SW480 (cell line): ENCODE results near the gene SPATA31E1.

Experiments used
- DNase-seq: peaks from one replicate; pipeline ENCODE4 v3.0.0-alpha.2; 2016; ENCODE audit warnings: low spot score

SPATA31E1 gene

DNA sequence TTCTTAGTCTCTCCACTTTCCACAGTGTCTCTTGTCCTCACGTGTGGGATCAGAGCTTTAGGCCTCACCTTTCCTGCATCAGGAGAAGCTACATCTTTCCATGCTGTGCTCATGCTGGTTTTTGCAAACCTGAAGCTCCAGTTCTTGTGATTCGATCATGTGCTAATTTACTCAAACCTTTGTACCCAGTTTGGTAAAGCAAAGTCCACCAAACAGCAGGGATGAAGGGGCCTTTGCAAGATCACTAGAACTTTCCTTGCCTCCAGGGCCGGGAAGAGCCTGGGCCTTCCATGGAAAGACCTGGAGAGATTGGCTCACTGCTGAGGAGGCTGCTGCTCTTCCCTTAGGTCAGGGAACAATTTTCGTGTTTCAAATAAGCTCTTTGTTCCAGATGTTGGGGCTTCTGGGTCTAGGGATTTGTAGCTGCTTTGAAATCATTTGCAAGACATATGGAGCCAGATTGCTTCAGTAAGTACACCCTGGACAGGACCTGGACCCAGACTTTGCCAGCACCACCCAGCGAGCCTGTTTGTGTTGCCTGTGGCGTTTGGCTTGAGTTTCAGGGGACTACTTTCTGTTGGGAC is 18.7 kb upstream of the SPATA31E1 start:
- no peak for DNase-seq

DNA sequence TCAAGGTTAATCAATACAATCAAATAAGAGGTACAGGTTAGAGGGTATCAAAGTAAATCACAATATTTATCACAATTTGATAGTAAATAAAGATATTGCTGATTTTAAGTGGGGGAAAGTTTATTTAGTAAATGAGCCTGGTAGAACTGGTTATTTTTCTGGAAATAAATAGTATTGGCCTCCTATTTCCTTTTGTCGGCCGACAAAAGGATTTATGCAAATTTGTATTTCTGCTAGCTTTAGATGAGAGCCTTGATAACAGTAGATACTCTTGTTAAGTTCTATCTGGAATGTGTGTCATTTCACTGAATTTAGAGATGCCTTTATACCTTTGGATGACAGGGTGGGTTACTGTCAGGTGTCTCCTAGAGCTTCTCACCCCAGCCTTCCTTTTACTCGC is 17.8 kb upstream of the SPATA31E1 start:
- DNase-seq = no peak

DNA sequence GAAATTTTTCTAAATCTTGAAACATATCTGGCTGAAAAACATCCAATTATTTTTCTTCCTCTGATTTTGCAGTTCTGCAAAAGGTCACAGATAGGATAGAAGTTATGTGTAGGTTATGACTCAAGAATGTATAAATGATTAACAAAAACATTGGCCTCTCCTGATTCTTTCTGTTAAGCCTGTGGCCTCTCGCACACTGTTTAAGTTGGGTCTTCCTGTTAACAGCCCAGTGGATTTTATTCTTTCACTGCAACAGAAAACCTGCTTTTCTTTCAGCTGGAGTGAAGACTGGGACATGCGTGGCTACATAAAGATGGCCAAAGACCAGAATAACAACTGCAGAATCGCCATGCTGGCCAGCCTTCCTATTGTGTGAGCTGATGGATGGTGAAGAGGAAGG is 17.1 kb upstream of the SPATA31E1 start:
- no peak for DNase-seq

DNA sequence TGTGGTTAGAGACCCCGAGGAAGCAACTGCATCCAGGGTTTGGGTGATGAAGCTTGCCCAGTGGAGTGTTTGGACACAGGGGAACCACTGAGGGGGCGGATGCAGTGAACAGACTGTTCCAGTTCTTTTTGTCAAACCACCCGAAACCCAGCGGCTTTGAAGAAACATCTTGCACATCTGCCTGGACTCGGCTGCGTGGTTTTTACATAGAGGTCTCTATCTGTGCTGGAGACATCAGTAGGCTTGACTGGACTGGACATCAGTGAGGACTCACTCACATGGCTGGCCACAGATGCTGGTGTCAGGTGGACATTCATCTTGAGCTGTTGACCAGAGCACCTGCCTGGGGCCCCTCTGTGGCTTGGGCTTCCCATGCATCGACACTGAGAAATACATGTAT is 15.3 kb upstream of the SPATA31E1 start:
- DNase-seq = no peak

DNA sequence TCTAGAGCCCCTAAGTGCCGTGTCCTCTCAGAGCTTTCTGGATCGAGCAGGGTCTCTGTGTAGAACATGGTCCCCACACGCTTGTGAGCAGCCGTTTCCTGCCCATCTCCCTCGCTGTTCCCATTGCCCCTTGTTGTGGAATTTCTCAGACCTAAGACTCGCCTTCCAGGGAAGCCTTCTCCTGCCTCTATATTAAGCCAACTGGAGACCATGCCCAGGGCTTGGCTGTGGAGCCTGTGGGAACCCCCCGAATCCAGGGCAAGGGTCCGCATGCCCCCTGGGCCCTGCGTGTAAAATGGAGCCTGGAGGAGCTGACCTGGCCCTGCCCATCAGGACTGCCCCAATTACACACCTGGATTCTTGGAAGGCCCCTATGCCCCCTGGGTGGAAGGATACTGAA is 14.5 kb upstream of the SPATA31E1 start:
- no peak for DNase-seq

DNA sequence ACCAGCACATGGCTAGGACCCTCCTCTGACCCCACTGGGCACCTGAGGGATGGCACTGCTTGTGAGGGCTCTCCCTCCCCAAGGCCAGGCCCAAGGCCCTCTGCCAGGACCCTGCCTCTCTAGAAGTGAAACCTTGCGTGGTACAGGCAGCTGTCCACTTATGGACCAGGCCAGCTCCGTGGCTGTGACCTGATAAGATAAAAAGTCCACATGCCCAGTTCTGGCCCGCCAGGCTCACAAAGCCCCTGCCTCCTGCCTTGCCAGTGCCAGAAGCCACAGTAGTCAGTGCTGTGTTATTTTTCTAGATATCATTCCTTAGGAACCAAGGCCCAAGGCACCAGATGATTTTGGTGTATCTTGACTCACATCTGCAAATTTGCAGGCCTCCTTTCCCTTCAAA is 14.0 kb upstream of the SPATA31E1 start:
- no peak for DNase-seq

DNA sequence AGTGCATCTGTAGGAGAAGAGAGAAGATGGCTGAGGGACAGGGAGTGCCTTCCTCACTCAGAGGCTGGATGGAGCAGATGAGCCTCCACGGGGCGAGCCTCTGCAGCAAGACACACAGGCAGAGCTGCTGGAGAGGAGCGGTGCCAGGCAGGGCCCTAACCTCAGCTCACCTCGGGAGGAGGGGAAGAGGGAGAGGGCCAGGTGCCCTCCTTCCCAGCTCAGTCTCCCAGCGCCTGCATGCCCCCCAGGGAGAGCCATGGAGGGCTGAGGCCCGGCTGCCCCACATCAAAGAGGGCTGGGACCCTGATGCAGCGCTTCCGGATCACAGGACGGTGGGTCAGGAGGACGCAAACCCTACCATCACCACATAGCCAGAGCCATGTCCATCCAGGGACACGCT is 13.6 kb upstream of the SPATA31E1 start:
- DNase-seq = no peak

DNA sequence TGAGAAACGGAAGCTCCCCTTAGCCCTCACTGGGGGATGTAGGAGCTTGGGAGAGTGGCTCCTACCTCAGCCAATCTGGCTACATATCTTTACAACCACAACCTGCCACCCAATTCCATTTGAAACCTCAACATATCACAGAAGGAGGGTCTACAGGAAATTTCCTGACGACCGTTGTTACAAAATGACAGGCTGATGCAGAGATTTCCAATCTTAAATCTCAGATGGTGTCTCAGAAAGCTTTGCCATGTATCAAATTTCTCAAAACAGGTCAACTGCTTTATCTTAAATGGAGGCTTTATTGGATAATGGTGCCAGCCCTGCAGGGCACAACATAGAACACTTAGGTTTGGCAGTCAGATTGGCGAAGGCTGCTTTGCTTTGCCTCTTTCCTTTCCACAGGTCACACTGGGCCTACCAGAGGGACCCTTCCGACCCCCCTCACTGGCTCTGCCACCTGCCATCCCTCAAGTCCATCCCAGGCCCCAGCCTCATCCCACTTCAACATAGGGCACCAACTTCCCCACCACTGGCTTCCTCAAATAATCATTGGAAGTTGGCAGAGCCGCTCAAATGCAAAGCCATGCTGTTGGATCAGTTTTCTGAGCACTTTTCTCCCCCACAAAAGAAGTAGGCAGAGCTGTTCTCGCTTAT is 11.1 kb upstream of the SPATA31E1 start:
- no peak for DNase-seq

DNA sequence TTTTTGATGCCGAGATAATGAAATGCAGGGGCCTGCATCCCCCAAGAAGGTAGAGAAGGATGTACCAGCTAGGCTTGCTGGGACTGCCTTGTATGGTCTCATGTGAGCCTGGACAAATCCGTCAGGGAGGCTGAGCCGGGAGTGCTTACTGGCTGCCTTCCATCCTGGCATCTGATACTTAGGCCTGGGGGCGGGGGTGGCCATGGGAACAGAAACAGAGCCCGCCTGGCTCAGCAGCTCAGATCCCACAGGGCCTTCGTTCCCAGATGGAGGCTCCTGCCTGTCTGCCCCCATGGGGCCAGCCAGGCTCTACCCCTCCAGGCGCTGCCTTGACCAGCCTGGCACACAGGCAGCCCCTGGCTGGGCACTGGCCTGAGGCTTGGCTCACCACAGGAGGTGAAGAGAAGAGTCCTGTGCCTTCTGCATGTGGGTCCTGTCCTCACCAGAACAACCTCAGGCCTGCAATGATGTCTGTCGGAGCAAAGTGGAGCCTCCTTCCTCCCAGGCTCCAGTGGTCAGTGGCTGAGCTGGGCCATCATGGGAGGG is 10.5 kb upstream of the SPATA31E1 start:
- no peak for DNase-seq

DNA sequence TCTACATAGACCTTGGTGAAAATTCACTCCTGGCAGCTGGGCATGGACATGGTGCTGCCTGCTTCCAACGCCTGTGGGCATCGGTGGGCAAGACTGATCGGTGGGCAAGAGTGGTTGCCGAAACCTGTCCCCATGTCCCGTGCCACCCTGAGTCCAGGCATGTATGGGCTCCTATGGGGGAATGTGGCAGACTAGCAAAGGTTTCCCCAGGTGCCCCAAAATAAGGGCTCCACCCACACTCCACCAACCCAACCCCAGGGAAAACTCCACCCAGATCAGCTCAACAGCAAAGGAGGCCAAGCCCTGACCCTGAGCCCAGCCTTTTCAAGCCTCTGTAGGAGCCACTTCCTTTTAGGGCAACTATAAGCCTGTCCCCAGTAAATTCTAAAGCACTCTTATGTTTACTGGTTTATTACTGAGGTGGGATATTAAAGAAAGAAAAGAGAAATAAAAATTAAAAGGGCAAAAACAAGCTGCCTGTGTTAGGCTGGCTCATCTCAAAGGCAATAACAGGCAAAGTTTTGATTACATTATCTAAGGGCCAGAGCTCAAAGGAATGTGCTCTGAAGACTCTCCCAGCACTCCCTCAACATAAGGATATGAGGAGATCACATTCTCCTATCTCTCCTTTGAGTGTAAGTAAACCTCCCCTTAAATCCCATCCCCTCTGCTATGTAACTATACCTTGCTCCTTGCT is 8.9 kb upstream of the SPATA31E1 start:
- DNase-seq = no peak

DNA sequence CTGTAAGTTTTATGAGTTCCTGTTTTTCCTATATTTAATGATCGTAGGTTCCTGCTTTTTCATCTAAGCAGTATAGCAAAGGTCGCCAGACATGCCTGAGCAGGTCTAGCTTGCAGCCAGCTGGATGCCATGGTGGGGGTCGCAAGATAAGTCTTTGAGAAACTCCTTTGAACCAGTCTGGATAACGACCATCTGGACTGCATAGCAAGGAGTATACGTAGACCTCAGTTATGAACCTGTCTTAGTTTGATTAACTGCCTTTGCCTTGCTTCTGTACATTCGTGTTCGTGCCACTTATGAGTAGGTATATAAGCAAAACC is 8.4 kb upstream of the SPATA31E1 start:
- no peak for DNase-seq

DNA sequence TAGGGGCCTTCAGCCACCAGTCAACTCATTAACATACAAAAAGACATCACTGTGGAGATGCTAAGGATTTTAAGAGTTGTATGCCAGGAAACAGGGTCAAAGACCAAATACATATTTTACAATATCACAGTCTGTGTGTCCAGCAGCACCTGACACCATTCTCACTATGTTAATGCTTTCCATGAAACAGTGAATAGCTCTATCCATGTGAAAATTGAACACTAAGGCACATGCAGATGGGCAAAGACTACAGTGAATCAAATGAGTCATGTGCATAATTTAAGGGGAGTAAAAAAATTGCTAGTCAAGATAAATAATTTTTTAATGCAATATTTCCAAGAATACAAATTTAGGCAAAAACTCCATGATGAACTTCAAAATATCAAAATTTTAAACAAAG is 7.6 kb upstream of the SPATA31E1 start:
- DNase-seq = no peak

DNA sequence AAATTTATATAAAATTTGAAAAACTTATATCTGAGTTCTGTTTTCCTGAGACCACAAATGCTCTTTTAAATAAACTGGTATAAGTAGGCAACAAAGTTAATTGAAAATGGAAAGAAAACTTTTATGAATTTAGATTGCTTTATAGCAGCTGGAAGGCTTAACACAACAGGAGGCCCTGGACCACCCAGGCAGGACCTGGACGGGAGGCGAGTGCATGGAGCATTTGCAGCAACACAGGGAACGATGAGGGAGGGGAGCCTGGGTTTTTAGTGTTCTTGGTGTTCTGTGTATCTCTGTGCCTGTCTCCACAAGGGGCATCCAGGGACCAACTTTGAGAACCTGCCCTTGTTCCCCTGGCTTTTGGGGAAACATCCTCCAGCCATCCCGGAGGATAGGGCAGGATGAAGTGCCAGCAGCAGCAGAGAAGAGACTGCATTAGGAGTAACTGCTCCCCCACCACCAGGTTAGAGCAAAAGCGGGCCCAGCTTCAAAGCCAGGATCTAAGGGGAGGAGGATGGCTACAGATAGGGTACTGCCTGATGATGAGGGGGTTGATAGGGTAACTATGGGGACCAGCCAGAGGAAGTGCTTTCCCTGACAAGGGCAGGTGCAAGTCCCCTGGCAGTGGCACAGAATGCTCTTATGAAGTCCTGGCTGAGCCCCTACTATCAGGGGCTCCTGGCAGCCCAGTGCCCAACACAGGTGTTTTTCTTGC is 6.7 kb upstream of the SPATA31E1 start:
- no peak for DNase-seq

DNA sequence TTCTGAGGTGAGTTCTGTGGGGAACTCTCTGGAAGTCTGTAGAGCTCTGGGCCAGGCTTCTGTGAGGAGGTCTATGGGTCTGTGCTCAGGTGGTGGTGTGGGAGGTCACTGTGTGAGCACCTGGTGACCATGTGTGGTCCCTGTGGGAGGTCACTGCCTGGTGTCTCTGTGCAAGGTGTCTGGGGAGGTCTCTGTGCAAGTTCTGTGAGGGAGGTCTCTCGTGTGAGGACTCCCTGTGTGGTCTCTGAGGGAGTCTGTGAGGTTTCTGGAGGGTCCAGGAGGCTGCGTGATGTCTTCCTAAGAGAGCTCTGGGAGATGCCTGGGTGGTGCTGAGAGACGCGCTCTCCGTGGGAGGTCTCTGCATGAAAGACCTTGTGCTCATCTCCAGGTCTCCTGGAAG is 6.0 kb upstream of the SPATA31E1 start:
- no peak for DNase-seq

DNA sequence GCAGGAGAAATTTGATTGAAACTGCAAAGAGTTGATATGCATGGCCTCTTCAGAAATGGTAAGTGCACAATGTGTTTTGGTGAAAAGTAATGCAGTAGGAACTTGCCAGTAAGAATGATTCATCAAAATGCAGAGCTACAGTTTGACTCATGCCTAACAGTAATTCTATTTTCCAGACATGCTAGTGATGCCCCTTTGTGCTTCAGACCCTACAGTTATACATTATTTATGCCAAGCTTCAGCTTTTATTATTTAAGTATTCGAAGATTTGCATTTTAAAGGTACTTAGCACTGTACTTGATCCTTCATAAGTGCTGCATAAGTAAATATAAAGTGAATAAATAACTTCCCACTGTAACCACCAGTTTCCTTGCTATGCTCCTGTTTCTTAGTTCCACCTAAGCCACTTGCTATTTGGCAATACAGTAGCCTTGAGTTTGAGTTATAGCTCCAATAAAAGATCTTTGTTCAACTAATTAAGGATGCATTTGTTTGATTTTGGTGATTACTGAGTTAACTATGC is 3.6 kb upstream of the SPATA31E1 start:
- DNase-seq = no peak

DNA sequence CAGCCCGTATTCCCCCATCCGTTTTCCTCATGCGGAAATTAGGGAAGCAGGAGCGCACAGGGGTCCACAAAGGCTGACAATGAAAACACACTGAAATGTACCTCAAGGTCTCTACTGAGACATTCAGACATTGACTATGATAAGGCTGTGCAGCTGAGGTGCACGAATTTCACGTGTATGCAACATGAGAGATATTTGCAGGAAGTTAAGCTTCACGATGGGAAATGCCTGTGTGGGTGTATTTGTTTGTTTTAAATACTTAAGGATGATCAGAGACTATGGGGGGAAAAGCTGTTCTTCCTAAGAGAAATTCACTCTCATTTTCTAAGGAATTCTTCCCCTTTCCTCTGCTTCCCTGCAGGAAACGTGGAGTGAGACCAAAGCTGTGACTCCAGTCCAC is 2.6 kb upstream of the SPATA31E1 start:
- DNase-seq = no peak

DNA sequence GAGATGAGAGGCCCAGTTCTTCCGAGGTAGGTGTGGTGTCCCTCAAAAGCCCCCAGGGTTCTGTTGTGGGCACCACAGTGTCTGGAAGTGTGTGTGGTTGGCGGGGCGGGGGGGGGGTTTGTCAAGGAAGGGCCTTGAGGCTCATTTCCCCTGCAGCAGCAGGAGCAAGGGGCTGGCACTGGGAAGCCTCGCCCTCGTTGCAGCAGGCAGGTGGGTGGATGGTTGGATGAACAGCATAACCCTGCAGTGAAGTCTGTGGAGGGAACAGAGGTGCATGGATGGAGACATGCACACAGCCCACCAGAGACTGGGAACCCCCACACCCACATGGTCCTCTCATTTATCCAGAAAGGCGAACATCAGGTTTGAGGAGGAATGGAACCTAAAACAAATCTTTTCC is 2.0 kb upstream of the SPATA31E1 start:
- no peak for DNase-seq

DNA sequence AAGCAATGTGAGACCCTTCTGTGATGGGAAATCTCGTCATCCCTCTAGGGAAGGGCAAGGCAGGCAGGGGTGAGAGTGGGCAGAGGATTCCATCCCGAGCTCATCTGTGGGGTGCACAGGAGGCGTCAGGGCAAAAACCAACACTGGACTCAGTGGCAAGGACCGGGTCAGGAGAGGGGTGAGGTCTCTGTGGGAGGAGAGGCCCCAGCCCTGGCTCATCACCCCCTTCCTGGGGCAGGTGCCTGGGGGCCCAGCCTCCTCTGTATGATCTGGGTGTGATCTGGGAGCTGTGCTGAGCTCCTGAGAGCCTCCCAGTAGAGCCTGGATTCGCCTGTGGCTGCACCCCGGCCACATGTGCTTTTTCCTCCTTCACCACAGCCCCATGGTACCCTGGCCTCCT is 597 bp downstream of the SPATA31E1 start:
- DNase-seq = no peak

DNA sequence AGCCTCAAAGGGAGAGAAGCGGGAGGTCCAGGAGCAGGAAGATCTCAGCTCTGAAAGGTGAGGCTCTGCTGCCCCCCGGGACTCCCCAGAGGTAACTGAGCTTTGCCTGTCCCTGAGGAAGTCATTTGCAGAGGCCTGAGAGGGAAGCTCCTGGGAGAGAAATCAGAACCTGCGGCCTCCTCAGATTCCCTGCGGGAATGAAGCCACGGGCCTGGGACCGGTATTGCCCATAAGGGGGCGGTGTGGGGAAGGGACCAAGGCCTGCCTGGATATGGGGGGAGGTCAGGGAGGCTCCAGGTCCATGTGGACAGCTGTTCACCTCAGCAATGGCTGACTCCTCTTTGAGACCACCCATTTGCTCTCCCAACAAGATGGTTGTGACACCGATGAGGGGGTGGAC is 1.3 kb downstream of the SPATA31E1 start:
- DNase-seq = no peak

DNA sequence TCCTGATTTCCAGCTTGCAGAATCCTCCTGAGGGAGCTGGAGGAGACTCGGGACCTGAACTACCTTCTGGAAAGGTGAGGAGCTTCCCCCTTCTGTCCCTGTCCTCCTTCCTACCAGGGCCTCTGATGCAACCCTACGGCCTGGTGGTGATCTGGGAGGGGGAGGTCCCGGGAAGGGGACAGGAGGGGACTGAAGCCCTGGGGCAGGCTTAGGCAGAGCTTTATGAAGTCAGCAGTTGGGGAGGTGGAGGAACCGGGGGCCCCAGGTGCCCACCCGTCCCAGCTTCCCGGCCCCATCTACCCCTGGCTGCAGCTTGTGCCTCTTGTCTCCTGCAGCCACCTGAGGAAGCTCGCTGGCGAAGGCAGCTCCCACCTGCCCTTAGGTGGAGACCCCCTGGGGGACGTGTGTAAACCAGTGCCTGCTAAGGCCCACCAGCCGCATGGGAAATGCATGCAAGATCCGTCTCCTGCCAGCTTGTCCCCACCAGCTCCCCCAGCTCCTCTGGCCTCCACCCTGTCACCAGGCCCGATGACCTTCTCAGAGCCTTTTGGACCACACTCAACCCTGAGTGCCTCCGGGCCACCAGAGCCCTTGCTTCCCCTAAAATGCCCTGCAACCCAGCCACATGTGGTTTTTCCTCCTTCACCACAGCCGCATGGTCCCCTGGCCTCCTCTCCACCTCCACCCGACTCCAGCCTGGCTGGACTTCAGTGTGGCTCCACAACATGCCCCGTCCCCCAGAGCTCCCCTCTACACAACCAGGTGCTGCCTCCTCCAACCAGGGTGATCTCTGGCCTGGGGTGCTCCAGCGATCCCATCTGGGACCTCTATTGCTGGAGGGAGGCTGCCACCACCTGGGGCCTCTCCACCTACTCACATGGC is 2.1 kb downstream of the SPATA31E1 start:
- no peak for DNase-seq

DNA sequence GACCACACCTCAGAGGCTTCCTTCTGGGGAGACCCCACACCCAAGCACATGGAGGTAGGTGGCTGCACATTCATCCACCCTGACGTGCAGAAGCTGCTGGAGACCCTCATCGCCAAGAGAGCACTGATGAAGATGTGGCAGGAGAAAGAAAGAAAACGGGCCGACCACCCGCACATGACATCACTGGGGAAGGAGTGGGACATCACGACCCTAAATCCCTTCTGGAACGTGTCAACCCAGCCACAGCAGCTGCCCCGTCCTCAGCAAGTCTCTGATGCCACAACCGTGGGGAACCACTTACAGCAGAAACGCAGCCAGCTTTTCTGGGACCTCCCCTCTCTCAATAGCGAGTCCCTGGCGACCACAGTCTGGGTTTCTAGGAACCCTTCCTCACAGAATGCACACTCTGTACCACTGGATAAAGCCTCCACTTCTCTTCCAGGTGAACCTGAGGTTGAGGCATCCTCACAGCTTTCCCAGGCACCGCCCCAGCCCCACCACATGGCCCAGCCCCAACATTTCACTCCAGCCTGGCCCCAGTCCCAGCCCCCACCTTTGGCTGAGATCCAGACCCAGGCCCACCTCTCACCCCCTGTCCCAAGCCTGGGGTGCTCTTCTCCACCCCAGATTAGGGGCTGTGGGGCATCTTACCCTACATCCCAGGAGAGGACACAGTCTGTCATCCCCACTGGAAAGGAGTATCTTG is 3.0 kb downstream of the SPATA31E1 start:
- no peak for DNase-seq
